Breast epithelium (tissue), 4 donors: ENCODE measurements around the gene RCOR3. TPM values are rescaled to one million over a fixed set of nuclear protein-coding genes. Genes with fewer than 3 reads are reported as not detected.

Source experiments
- DNase-seq, 2 donors: peaks; one replicate each; pipeline ENCODE4 v3.0.0-alpha.2; 2019; ENCODE audit warnings: low spot score in 2 of 2
- H3K27ac ChIP-seq, 2 donors: fragments of 200-600 bp; sonication (generic) in 1 of 2; one replicate each; pipeline ENCODE4 v1.5.1; 2016 to 2019; ENCODE audit warnings: mild to moderate bottlenecking in 1 of 2
- H3K27me3 ChIP-seq, 2 donors: fragments of 200-600 bp; sonication (generic) in 1 of 2; one replicate each; pipeline versions ENCODE4 v1.5.1 to v1.6.0; 2017 to 2019; ENCODE audit warnings: control low read depth in 1 of 2, mild to moderate bottlenecking in 1 of 2
- H3K36me3 ChIP-seq: fragments of 200-600 bp; one replicate; pipeline ENCODE4 v1.5.1; 2019
- H3K4me1 ChIP-seq, 2 donors: fragments of 200-600 bp; sonication (generic); one replicate each; pipeline ENCODE4 v1.5.1; 2016 to 2019; ENCODE audit warnings: control low read depth in 1 of 2
- H3K4me3 ChIP-seq, 3 donors: fragments of 200-600 bp; sonication (generic); 1 replicate in 2 of 3; 2 replicates in 1 of 3; pipeline ENCODE4 v1.5.1; 2016 to 2019; ENCODE audit warnings: mild to moderate bottlenecking in 3 of 3, moderate library complexity in 2 of 3
- H3K9me3 ChIP-seq, 2 donors: fragments of 200-600 bp; sonication (generic) in 1 of 2; one replicate each; pipeline ENCODE4 v1.5.1; 2016 to 2019; ENCODE audit warnings: control low read depth in 1 of 2
- POLR2A ChIP-seq: fragments of 450-650 bp; IDR thresholded peaks from one replicate; pipeline ENCODE4 v1.6.1; 2016; ENCODE audit warnings: antibody characterized with exemption, mild to moderate bottlenecking, moderate library complexity
- POLR2AphosphoS5 ChIP-seq, 3 donors: sonication (generic); formaldehyde crosslinking; IDR thresholded peaks; one replicate each; pipeline ENCODE4 v1.6.1; 2017; ENCODE audit warnings: antibody characterized with exemption in 3 of 3
- intact Hi-C: fragments of 100-400 bp; cut with DNase I; formaldehyde crosslinking; loops from one replicate; pipeline ENCODE4 v1.15.1; 2023; ENCODE audit warnings: low total_unique reads
- total RNA-seq, 3 donors: library from RNA; depleted of rRNA; stranded (reverse); fragments of >200 nt; gene quantifications; one replicate each; pipeline ENCODE4 v1.1.0, GENCODE V29; 2016
- TF ChIP-seq, protein P1 (sequence below), 3 donors: fragments of 450-650 bp; IDR thresholded peaks; one replicate each; pipeline ENCODE4 v1.5.1; 2016 to 2017; ENCODE audit warnings: antibody characterized with exemption in 3 of 3, mild to moderate bottlenecking in 3 of 3, moderate library complexity in 3 of 3

Gene RCOR3
- total RNA-seq, 3 donors from 2014 or later: 45.9 to 107 (median 62.6) TPM

DNA sequence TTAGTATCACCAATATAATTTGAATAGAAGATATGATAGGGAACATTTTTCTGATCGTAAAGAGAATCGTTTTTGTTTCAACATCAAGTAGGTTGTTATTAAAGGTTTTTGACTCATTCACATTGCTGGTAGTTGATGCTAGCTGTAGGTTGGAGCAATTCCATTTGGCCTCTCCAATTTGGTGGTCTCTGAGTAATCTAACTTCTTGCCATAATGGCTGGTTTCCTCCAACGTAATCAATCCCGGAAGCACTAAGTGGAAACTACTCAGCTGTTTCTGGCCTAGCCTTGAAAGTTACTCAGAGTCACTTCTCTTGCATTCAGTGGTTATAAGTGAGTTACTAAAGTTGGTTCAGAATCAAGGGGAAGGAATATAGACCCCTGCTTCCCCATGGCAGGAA lies 26.0 kb downstream of the RCOR3 start:
- intact Hi-C loops: no loop called here
- no peak overlapping the region for H3K4me3 ChIP-seq
- H3K9me3 ChIP-seq: no peaks in the 10 kb centered on the region
- no peak overlapping the region for H3K27ac ChIP-seq
- TF ChIP-seq POLR2AphosphoS5 (IDR thresholded peaks at IDR 0.05): no peak
- TF ChIP-seq POLR2A: no peak
- TF ChIP-seq, protein P1, sequence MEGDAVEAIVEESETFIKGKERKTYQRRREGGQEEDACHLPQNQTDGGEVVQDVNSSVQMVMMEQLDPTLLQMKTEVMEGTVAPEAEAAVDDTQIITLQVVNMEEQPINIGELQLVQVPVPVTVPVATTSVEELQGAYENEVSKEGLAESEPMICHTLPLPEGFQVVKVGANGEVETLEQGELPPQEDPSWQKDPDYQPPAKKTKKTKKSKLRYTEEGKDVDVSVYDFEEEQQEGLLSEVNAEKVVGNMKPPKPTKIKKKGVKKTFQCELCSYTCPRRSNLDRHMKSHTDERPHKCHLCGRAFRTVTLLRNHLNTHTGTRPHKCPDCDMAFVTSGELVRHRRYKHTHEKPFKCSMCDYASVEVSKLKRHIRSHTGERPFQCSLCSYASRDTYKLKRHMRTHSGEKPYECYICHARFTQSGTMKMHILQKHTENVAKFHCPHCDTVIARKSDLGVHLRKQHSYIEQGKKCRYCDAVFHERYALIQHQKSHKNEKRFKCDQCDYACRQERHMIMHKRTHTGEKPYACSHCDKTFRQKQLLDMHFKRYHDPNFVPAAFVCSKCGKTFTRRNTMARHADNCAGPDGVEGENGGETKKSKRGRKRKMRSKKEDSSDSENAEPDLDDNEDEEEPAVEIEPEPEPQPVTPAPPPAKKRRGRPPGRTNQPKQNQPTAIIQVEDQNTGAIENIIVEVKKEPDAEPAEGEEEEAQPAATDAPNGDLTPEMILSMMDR (IDR thresholded peaks at IDR 0.05): no peak
- H3K36me3 ChIP-seq: no peaks in the 10 kb centered on the region
- DNase-seq: no peak
- no peaks in the 10 kb centered on the region for H3K4me1 ChIP-seq
- no peaks in the 10 kb centered on the region for H3K27me3 ChIP-seq

DNA sequence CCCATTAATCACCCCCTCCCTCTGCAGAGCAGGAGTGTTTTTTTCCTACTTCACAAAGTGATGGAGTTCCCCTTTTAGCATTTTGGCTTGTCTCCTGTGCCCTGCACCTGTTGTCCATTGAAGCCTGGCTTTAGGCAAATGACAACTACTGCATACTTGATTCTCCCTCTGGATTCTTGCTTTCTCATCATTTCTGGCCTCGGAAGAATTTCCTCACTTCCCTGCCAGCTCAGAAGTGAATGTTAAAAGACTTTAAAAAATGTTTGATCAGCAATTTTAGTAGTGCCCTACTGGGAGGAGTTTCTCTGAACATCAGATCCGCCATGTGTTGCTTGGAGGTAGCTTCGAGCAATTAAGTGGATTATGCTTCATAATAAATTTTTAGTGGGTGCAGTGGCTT lies 28.1 kb downstream of the RCOR3 start:
- intact Hi-C loops: no loop called here
- H3K9me3 ChIP-seq: no peaks in the 10 kb centered on the region
- H3K27ac ChIP-seq: no peak overlapping the region
- no peaks in the 10 kb centered on the region for H3K36me3 ChIP-seq
- H3K4me3 ChIP-seq: no peak overlapping the region
- H3K4me1 ChIP-seq: no peaks in the 10 kb centered on the region
- no peaks in the 10 kb centered on the region for H3K27me3 ChIP-seq
- TF ChIP-seq, protein P1 (IDR thresholded peaks at IDR 0.05): no peak
- TF ChIP-seq POLR2A: no peak
- no peak for TF ChIP-seq POLR2AphosphoS5 (IDR thresholded peaks at IDR 0.05)
- DNase-seq: no peak

DNA sequence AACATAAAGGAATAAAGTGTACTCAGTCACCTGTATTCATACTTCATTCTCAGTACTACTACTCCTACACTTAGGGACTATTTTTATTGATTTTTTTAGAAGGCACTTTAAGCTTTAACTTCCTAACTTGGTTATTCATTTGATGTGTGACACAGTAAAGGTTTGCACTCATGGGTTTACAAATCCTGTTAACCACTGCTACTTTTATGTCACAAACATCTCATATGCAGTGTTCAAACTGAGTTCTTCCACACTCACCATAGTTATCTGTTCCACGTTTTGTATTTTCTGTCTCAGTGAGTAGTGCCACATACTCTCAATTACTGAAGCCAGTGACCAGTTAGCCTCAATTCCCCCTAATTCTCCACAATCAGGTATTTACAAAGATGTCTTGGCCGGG lies 33.2 kb downstream of the RCOR3 start:
- no peak overlapping the region for H3K4me3 ChIP-seq
- no peaks in the 10 kb centered on the region for H3K4me1 ChIP-seq
- TF ChIP-seq POLR2A (no peak), POLR2AphosphoS5 (IDR thresholded peaks at IDR 0.05) (no peak)
- TF ChIP-seq, protein P1 (IDR thresholded peaks at IDR 0.05): no peak
- H3K9me3 ChIP-seq: no peaks in the 10 kb centered on the region
- H3K27ac ChIP-seq: no peak overlapping the region
- intact Hi-C loops: no loop called here
- DNase-seq: no peak
- H3K36me3 ChIP-seq: no peaks in the 10 kb centered on the region
- H3K27me3 ChIP-seq: no peaks in the 10 kb centered on the region

DNA sequence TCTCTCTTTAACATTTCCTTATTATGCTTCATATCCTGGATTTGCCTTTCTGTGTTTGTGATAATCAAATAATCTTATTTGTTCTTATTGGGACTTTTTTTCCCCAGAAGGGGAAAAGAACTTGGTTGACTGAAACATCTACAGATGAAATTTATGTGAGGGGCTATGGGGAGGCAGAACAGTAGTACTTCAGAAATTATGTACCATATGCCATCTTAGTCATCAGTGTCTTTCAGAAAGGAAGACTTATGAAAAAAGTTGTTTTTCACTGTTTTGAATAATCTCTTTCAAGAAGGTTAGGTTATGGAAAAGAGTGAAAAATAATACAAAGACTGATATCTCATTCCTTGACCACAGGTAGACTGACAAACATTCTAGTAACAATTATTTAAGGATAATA lies 37.2 kb downstream of the RCOR3 start:
- H3K9me3 ChIP-seq: no peaks in the 10 kb centered on the region
- H3K4me1 ChIP-seq: no peaks in the 10 kb centered on the region
- TF ChIP-seq, protein P1 (IDR thresholded peaks at IDR 0.05): no peak
- TF ChIP-seq POLR2AphosphoS5 (IDR thresholded peaks at IDR 0.05): no peak
- no peak for TF ChIP-seq POLR2A
- DNase-seq: no peak
- no peak overlapping the region for H3K4me3 ChIP-seq
- intact Hi-C loops: no loop called here
- no peaks in the 10 kb centered on the region for H3K36me3 ChIP-seq
- H3K27ac ChIP-seq: no peak overlapping the region
- H3K27me3 ChIP-seq: no peaks in the 10 kb centered on the region

DNA sequence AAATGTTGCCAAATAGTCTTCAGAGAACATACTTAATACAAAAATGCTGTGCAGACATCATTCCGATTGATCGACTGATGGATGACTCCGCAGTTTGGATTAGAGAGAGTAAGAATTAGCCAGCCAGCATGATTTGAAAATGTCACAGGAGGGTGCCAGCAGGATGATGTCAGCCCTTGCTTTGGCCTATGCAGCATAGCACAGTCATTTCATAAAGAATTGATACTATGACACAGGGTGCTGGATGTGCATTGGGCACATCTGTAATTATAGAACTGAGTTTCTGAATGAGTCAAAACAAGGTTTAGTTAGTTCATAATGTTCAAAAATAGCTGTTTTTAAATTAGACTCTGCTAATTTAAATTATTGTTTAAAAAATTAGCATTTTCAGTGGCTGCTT lies 45.9 kb downstream of the RCOR3 start:
- Histone ChIP-seq H3K4me3 (no peak overlapping the region), H3K27me3 (no peaks in the 10 kb centered on the region), H3K27ac (no peak overlapping the region), H3K9me3 (no peaks in the 10 kb centered on the region), H3K4me1 (no peaks in the 10 kb centered on the region), H3K36me3 (peaks cover 5% of the 10 kb centered on the region)
- DNase-seq: no peak
- TF ChIP-seq POLR2A: no peak
- TF ChIP-seq POLR2AphosphoS5 (IDR thresholded peaks at IDR 0.05): no peak
- intact Hi-C loops: no loop called here

DNA sequence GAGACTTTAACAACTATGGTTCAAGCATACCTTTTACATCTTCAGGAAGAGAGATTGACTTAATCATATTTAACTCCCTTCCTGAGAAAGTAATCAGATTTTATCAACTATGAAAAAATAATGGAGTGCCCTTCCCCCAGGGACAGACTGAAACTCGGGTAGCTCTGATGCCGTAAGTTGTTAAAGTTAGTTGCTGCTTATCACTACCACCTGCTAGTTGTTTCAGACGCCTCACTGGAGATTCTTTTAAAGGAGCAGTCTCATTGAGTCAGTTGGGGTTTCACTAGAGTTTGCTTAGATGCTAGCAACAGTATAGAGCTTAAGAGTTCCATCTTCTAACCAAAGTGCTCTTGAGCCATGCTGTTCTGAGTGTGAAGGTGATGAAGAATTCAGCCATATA lies 50.5 kb downstream of the RCOR3 start:
- no peaks in the 10 kb centered on the region for H3K4me1 ChIP-seq
- no peaks in the 10 kb centered on the region for H3K27me3 ChIP-seq
- DNase-seq: no peak
- H3K27ac ChIP-seq: no peak overlapping the region
- no peaks in the 10 kb centered on the region for H3K9me3 ChIP-seq
- no peak overlapping the region for H3K4me3 ChIP-seq
- intact Hi-C loops: no loop called here
- TF ChIP-seq POLR2AphosphoS5 (IDR thresholded peaks at IDR 0.05) (no peak), POLR2A (no peak)
- TF ChIP-seq, protein P1 (IDR thresholded peaks at IDR 0.05): no peak
- H3K36me3 ChIP-seq: peaks cover 8% of the 10 kb centered on the region
